HK-2 (cell line): ENCODE data around the gene PFN3.
"Not testable (repeated sequence)": the region's sequence is repeated elsewhere in the genome, so short reads cannot be mapped to it uniquely, and the experiment has no call there.

ENCODE experiments used
- DNase-seq: peaks from one replicate; pipeline ENCODE4 v3.0.0-alpha.2; 2018; ENCODE audit not compliant: unreplicated experiment

Gene PFN3

DNA sequence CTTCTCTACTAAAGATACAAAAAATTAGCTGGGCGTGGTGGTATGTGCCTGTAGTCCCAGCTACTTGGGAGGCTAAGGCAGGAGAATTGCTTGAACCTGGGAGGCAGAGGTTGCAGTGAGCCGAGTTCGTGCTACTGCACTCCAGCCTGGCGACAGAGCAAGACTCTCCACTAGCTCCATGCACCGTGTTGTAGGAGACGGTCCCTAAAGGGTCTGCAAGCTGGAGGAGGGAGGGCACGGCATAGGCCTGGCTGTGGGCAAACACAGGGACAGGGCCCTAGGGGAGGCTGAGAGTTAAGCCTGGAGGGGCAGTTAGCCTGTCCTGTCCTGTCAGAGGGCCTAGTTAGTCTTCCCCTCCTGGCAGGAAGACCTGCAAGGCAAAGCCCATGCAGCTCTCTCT lies 39.7 kb downstream of the PFN3 start:
- not testable (repeated sequence) for DNase-seq

- DNase-seq, result no peak
Measured at GRCh38 chr5:177359860-177360259, 40.6 kb downstream of the PFN3 start.

GRCh38 chr5:177359451-177359851 lies 41.0 kb downstream of the PFN3 start:
- DNase-seq, result no peak

DNA sequence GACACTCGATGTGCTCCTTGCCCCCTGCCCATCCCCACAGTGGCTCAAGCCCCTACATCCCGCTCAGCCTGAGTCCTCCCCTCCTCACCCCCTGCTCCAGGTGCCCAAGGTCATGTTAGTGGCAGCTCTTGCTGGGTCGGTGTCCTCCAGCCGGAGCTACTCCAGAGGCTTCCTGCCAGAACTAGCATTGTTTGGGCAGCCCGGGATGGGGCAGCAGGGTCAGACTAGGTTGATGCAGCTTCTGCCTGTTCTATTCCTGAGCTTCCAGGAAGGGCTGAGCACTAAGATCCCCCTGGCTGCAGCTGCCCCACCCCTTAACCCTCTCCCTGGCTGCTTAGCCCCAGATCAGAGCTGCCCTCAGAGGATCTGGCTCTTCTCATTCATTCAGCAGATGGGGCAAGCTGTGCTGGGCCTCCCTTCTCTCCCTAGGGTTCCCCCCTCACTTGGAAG lies 42.1 kb downstream of the PFN3 start:
- DNase-seq, result no peak

- no peak for DNase-seq
Measured at GRCh38 chr5:177357459-177358351, 42.8 kb downstream of the PFN3 start, which contains the start of gene RGS14. RGS14 (plus strand) TSS chr5:177357924; CDS start chr5:177358025, 101 bp downstream.

DNA sequence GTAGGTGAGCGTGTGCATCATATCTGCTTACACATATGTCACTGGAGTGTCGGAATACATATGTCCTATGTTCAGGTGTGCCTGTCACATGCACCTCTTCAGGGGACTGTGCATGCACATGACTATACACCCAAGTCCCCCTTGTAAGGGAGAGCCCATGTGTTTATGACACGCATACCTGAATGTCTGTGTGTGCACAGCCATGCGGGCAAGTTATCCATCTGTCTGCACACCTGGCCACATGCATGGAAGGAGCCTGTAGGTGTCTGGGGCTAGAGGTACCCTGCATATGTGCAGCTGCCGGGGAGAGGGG lies 43.4 kb downstream of the PFN3 start:
- DNase-seq, result no peak

DNA sequence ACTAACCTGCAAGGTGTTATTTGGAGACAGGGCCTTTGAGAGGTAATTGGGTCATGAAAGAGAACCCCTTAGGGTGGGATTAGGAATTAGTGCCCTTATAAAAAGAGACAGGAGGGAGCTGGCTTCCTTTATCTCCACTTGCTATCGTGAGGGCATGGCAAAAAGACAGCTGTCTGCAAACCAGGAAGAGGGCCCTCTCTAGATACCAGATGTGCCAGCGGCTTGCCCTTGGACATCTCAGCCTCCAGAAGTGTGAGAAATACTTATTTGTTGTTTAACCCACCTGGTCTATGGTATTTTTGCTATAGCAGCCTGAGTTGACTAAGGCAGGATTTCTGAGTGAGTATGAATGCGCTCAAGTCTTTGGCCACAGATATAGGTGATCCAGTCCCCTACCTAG lies 43.7 kb downstream of the PFN3 start:
- DNase-seq, result no peak

DNA sequence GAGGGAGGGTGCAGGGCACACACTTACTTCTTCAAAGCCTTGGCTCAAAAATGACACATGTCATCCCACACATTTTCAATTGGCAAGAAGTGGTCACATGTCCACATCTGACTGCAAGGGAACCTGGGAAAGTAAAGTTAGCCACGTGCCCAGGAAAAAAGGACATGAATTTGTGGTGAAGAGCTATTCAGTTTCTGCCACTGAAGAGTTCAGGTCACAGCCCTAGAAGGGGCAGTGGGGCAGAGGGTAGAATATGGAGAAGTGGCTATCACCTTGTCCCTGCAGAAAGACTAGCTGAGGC lies 44.6 kb downstream of the PFN3 start:
- no peak for DNase-seq

DNA sequence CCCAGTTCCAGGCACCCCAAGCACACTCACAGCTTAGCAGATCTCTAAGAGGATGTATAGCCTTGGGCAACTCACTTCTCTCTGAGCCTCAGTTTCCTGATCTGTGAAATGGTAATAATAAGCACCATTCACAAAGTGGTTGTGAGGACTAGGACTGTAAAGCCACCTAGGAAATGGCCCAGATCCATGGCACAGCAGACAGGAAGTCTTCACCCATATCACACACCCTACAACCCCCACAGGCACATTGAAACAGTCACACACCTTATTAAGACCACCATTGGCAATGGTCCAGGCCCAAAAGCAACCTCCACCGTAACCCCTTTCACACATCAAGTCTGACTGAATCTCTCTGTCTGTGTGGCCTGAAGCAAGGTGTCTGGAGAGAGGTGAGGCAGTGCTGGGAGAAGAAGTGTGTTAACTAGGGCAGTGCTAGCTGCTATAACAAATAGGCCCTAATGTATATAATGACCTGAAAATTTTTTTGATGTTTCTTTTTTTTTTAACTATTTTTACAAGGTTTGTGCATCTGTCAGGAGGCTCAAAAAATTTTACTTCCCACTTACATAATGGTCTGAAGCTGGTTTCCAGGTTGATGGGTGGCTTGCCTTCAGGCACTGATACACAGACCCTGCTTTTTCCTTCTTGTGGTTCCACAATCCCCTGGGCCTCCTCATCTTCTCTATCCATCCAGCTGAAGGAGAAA lies 45.1 kb downstream of the PFN3 start:
- no peak for DNase-seq

DNA sequence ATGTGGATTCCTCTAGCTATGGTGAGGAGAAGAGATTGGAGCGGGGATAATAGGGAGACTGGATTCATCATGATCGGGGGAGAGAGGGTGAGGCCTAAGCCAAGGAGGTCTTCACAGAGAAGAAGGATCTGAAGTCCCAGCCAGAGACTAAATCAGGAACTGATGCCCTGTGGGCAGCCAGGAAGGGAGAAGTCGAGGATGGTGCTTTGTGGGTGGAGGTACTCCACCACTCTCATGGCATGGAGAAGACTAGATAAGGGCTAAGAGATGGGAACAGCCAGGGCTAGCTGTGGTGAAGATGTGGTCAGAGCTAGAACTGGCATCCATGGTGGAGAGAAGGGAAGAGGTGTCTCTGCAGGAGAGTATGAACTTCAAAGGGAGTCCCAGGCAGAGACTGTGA lies 45.8 kb downstream of the PFN3 start:
- no peak for DNase-seq

GRCh38 chr5:177354256-177354655 lies 46.2 kb downstream of the PFN3 start:
- no peak for DNase-seq

DNA sequence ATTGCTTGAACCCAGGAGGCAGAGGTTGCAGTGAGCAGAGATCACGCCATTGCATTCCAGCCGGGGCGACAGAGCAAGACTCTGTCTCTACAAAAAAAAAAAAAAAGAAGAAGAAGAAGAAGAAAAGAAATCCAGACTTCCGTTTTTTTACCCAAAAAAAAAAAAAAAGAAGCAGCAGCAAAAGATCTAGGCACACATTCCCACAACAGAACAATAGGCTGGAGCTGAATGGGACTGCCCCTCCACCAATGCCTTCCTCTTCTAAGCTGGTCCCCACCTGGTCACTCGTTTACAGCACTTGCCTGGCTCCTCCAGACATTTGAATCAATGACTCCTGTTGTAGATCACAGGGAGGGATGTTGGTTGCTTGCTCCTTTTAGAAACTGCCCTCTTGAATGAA lies 47.4 kb downstream of the PFN3 start:
- no peak for DNase-seq

DNA sequence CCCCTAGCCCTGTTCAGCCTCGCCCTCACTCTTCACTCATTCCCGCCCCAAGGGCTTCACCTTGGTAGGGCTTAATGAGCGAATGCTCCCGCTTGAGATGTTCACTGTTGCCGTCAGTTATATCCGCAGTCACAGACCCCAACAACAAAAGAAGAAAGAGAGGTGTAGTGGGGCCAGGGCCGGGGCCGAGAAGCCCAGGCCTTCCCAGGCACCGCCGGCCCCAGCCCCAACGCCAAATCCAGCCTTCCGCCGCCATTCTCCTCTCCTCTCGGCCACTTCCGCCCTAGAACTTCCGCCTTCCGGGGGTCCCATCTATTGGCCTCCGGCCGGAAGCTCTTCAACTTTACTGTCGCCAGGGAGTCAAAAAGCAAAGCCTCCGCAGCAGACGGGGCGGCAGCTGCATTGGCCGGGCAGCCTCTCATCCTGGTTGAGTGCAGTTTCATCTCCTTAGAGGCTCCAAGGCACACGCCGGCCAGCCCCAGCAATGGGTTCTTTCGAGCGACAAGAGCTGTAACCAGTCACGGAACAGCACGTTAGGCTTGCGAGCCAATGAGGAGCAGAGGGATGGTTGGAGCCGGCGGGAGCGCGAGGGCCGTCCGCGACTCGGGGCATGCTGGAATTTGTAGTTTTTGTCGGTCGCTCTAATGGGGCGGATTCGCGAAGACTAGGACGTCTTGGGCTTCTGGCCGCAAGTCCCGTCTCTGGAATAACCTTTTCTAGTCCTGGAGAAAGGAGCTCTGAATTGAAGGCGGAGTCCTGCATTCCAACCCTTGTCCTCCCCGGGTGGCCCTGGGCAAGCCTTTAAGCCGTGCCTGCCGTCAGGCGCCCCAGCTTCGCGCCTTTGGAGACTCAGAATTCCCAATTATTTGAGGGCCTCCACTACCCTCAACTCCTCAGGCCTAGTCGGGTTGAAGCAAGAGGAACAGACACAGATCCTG lies 48.8 kb downstream of the PFN3 start, which contains the start of gene LMAN2:
Gene LMAN2 (minus strand): TSS at position 277 of the 938 bp plus-strand sequence. CDS start 21 bp downstream, at position 256.
- DNase-seq, result peak; percentile 89

- DNase-seq, result no peak
Measured at GRCh38 chr5:177350776-177351391, 49.6 kb downstream of the PFN3 start.
